ENCODE results near the gene KCNMB3. TPM values are rescaled to one million over a fixed set of nuclear protein-coding genes. Genes with fewer than 3 reads are reported as not detected.
"Not testable (repeated sequence)": the region's sequence is repeated elsewhere in the genome, so short reads cannot be mapped to it uniquely, and the experiment has no call there.

The KCNMB3 gene
- polyA plus RNA-seq, 1 experiment: 0.89 TPM

GRCh38 chr3:179279837-179280236, 28.9 kb upstream of the KCNMB3 start:
- CTCF ChIA-PET: interaction anchor here (0.5 to 1.6 kb wide), 3 partner anchors 31 to 264 kb away, joined by 3 to 4 read pairs (median 3); no protein-coding TSS in a partner anchor

GRCh38 chr3:179278932-179279693, 28.2 kb upstream of the KCNMB3 start:
- Histone ChIP-seq H3K4me3 (ENCODE audit: low read depth, low read length) (no peak overlapping the region), H3K27me3 (ENCODE audit: control insufficient read depth, insufficient read depth, low read length) (peaks cover 4% of the 10 kb centered on the region), H3K27ac (ENCODE audit: low read depth, low read length) (no peak overlapping the region), H3K9me3 (ENCODE audit: control insufficient read depth, insufficient read depth, low read length) (no peaks in the 10 kb centered on the region)
- no peak for DNase-seq (ENCODE audit: low read depth, low spot score)
- POLR2A ChIA-PET: no interaction called here
- TF ChIP-seq, protein P1, sequence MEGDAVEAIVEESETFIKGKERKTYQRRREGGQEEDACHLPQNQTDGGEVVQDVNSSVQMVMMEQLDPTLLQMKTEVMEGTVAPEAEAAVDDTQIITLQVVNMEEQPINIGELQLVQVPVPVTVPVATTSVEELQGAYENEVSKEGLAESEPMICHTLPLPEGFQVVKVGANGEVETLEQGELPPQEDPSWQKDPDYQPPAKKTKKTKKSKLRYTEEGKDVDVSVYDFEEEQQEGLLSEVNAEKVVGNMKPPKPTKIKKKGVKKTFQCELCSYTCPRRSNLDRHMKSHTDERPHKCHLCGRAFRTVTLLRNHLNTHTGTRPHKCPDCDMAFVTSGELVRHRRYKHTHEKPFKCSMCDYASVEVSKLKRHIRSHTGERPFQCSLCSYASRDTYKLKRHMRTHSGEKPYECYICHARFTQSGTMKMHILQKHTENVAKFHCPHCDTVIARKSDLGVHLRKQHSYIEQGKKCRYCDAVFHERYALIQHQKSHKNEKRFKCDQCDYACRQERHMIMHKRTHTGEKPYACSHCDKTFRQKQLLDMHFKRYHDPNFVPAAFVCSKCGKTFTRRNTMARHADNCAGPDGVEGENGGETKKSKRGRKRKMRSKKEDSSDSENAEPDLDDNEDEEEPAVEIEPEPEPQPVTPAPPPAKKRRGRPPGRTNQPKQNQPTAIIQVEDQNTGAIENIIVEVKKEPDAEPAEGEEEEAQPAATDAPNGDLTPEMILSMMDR (IDR thresholded peaks at IDR 0.05; ENCODE audit: low read depth, low read length): no peak
- CTCF ChIA-PET: interaction anchor here (1.6 kb wide), 1 partner anchor 263 kb away, joined by 4 read pairs; no protein-coding TSS in a partner anchor

More at GRCh38 chr3:179279837-179280236, 28.9 kb upstream of the KCNMB3 start:
- Histone ChIP-seq H3K27me3 (ENCODE audit: control insufficient read depth, insufficient read depth, low read length) (peaks cover 4% of the 10 kb centered on the region), H3K4me3 (ENCODE audit: low read depth, low read length) (no peak overlapping the region), H3K9me3 (ENCODE audit: control insufficient read depth, insufficient read depth, low read length) (no peaks in the 10 kb centered on the region), H3K27ac (ENCODE audit: low read depth, low read length) (no peak overlapping the region)
- TF ChIP-seq, protein P1 (IDR thresholded peaks at IDR 0.05; ENCODE audit: low read depth, low read length): no peak
- POLR2A ChIA-PET: no interaction called here
- DNase-seq (ENCODE audit: low read depth, low spot score): no peak

DNA sequence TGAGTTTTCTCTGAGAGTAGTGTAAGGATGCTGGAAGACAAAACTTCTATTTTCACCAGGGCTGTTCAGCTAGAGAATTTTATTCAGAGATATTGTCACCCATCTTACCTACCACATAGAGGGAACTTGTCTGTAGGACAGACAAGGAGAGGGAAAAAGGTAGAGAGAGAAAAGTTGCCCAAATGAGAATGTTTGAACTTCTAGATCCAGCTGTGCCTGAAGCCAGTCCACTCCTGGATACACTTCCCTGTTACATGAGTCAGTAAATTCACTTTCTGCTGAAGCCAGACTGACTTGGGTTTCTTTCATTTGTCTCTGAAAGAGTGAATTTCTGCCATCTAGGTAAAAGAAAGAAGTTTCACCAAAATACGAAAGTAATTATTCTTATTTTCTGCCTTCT, 27.2 kb upstream of the KCNMB3 start:
- peaks cover 4% of the 10 kb centered on the region for H3K27me3 ChIP-seq (ENCODE audit: control insufficient read depth, insufficient read depth, low read length)
- CTCF ChIA-PET: interaction anchor here (1.6 kb wide), 1 partner anchor 262 kb away, joined by 4 read pairs; no protein-coding TSS in a partner anchor
- TF ChIP-seq, protein P1 (IDR thresholded peaks at IDR 0.05; ENCODE audit: low read depth, low read length): no peak
- POLR2A ChIA-PET: no interaction called here
- H3K4me3 ChIP-seq (ENCODE audit: low read depth, low read length): no peak overlapping the region
- no peak for DNase-seq (ENCODE audit: low read depth, low spot score)
- H3K27ac ChIP-seq (ENCODE audit: low read depth, low read length): no peak overlapping the region
- no peaks in the 10 kb centered on the region for H3K9me3 ChIP-seq (ENCODE audit: control insufficient read depth, insufficient read depth, low read length)

- CTCF ChIA-PET: no interaction called here
Measured at GRCh38 chr3:179276743-179277142, 25.8 kb upstream of the KCNMB3 start.

GRCh38 chr3:179276001-179276400, 25.1 kb upstream of the KCNMB3 start:
- no peak for DNase-seq (ENCODE audit: low read depth, low spot score)
- POLR2A ChIA-PET: no interaction called here
- Histone ChIP-seq H3K9me3 (ENCODE audit: control insufficient read depth, insufficient read depth, low read length) (no peaks in the 10 kb centered on the region), H3K27me3 (ENCODE audit: control insufficient read depth, insufficient read depth, low read length) (peaks cover 4% of the 10 kb centered on the region), H3K4me3 (ENCODE audit: low read depth, low read length) (no peak overlapping the region), H3K27ac (ENCODE audit: low read depth, low read length) (no peak overlapping the region)
- CTCF ChIA-PET: interaction anchor here (0.7 kb wide), 1 partner anchor 201 kb away, joined by 3 read pairs; no protein-coding TSS in a partner anchor
- TF ChIP-seq, protein P1 (IDR thresholded peaks at IDR 0.05; ENCODE audit: low read depth, low read length): no peak

More at GRCh38 chr3:179276743-179277142, 25.8 kb upstream of the KCNMB3 start:
- no peaks in the 10 kb centered on the region for H3K9me3 ChIP-seq (ENCODE audit: control insufficient read depth, insufficient read depth, low read length)
- TF ChIP-seq, protein P1 (IDR thresholded peaks at IDR 0.05; ENCODE audit: low read depth, low read length): no peak
- H3K27ac ChIP-seq (ENCODE audit: low read depth, low read length): no peak overlapping the region
- no peak for DNase-seq (ENCODE audit: low read depth, low spot score)
- H3K27me3 ChIP-seq (ENCODE audit: control insufficient read depth, insufficient read depth, low read length): peaks cover 4% of the 10 kb centered on the region
- H3K4me3 ChIP-seq (ENCODE audit: low read depth, low read length): no peak overlapping the region
- POLR2A ChIA-PET: no interaction called here

DNA sequence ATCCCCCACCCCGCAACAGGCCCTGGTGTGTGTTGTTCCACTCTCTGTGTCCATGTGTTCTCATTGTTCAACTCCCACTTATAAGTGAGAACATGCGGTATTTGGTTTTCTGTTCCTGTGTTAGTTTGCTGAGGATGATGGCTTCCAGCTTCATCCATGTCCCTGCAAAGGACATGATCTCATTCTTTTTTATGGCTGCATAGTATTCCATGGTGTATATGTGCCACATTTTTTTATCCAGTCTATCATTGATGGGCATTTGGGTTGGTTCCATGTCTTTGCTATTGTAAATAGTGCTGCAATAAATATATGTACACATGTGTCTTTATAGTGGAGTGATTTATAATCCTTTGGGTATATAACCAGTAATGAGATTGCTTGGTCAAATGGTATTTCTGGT, 23.5 kb upstream of the KCNMB3 start:
- H3K9me3 ChIP-seq (ENCODE audit: control insufficient read depth, insufficient read depth, low read length); H3K27ac ChIP-seq (ENCODE audit: low read depth, low read length); H3K27me3 ChIP-seq (ENCODE audit: control insufficient read depth, insufficient read depth, low read length); H3K4me3 ChIP-seq (ENCODE audit: low read depth, low read length); DNase-seq (ENCODE audit: low read depth, low spot score); CTCF ChIA-PET: not testable (repeated sequence)
- POLR2A ChIA-PET: interaction anchor here (0.6 kb wide), 1 partner anchor 196 kb away, joined by 3 read pairs; no protein-coding TSS in a partner anchor
